HFF-Myc (cell line): ENCODE results near the gene SIT1.

Source experiments
- DNase-seq: peaks from one replicate; pipeline ENCODE4 v3.0.0-alpha.2; 2011; ENCODE audit warnings: low read depth; ENCODE audit errors: extremely low read depth
- H3K4me3 ChIP-seq: replicated peaks from 2 replicates; pipeline ENCODE4 v1.5.1; 2011; ENCODE audit warnings: low read depth, mild to moderate bottlenecking, control low read depth, low read length
- CTCF ChIP-seq: IDR thresholded peaks from 2 replicates; pipeline ENCODE4 v1.5.1; 2012; ENCODE audit warnings: mild to moderate bottlenecking, low read depth, low read length, control low read depth; ENCODE audit errors: missing control alignments

Gene SIT1

GRCh38 chr9:35609820-35610163, 40.9 kb downstream of the SIT1 start:
- no peak for DNase-seq
- TF ChIP-seq CTCF: no peak

GRCh38 chr9:35609001-35609819, 41.5 kb downstream of the SIT1 start:
- TF ChIP-seq CTCF: no peak
- DNase-seq: no peak
- H3K4me3 ChIP-seq: no peak overlapping the region

More at GRCh38 chr9:35609820-35610163, 40.9 kb downstream of the SIT1 start:
- no peak overlapping the region for H3K4me3 ChIP-seq

- no peak for TF ChIP-seq CTCF
- DNase-seq: no peak
- no peak overlapping the region for H3K4me3 ChIP-seq
Measured at GRCh38 chr9:35608221-35608620, 42.5 kb downstream of the SIT1 start.

GRCh38 chr9:35606726-35607125, 44.0 kb downstream of the SIT1 start:
- no peak for DNase-seq
- no peak overlapping the region for H3K4me3 ChIP-seq
- TF ChIP-seq CTCF: no peak

GRCh38 chr9:35606138-35606504, 44.6 kb downstream of the SIT1 start:
- no peak for DNase-seq
- H3K4me3 ChIP-seq: peak overlapping the region; percentile 58
- TF ChIP-seq CTCF: no peak

GRCh38 chr9:35605351-35606137, 45.2 kb downstream of the SIT1 start:
- TF ChIP-seq CTCF: no peak
- no peak for DNase-seq
- peak overlapping the region; percentile 58 for H3K4me3 ChIP-seq
